ENCODE measurements around the gene CFAP97D2. TPM values are rescaled to one million over a fixed set of nuclear protein-coding genes. Genes with fewer than 3 reads are reported as not detected.

Gene CFAP97D2
- polyA plus RNA-seq, 1 donor from 2014 or later = not detected

GRCh38 chr13:114146173-114146572 lies 32.9 kb upstream of the CFAP97D2 start:
- H3K9me2 ChIP-seq (ENCODE audit: insufficient read depth, low read length) = no peaks in the 10 kb centered on the region
- H3K4me2 ChIP-seq (ENCODE audit: low read length) = no peak overlapping the region
- no peaks in the 10 kb centered on the region for H3K36me3 ChIP-seq (ENCODE audit: insufficient read depth, low read length)
- no peaks in the 10 kb centered on the region for H3K79me2 ChIP-seq (replicated peaks; ENCODE audit: insufficient read depth, low read length)
- H3K4me3 ChIP-seq (ENCODE audit: low read length) = no peak overlapping the region
- H3K9me3 ChIP-seq (ENCODE audit: low read length) = no peaks in the 10 kb centered on the region
- no peaks in the 10 kb centered on the region for H4K20me1 ChIP-seq (ENCODE audit: insufficient read depth)
- TF ChIP-seq CTCF (IDR thresholded peaks at IDR 0.05; ENCODE audit: poor library complexity, severe bottlenecking) (no peak), EP300 (conservative IDR thresholded peaks at IDR 0.05; ENCODE audit: poor library complexity, severe bottlenecking) (no peak), RAD21 (conservative IDR thresholded peaks at IDR 0.05) (no peak), SMC3 (conservative IDR thresholded peaks at IDR 0.05; ENCODE audit: poor library complexity) (no peak), MXI1 (conservative IDR thresholded peaks at IDR 0.05; ENCODE audit: poor library complexity, severe bottlenecking) (no peak), REST (IDR thresholded peaks at IDR 0.05; ENCODE audit: borderline replicate concordance) (no peak), TAF1 (IDR thresholded peaks at IDR 0.05; ENCODE audit: low read depth) (no peak), EZH2 (IDR thresholded peaks at IDR 0.05; ENCODE audit: borderline replicate concordance, insufficient read depth, low read length, poor library complexity, severe bottlenecking) (no peak), POLR2AphosphoS5 (IDR thresholded peaks at IDR 0.05) (no peak)
- H2AFZ ChIP-seq (ENCODE audit: low read depth, low read length) = no peak overlapping the region
- H3K27ac ChIP-seq (ENCODE audit: low read length) = no peak overlapping the region
- no peak overlapping the region for H3K9ac ChIP-seq (ENCODE audit: low read length)
- no peaks in the 10 kb centered on the region for H3K27me3 ChIP-seq (ENCODE audit: insufficient read depth, low read depth, low read length)
- no peaks in the 10 kb centered on the region for H3F3A ChIP-seq (ENCODE audit: insufficient read depth, low read length, poor library complexity, severe bottlenecking)

GRCh38 chr13:114146629-114147028 lies 32.4 kb upstream of the CFAP97D2 start:
- Histone ChIP-seq H3K4me3 (ENCODE audit: low read length) (no peak overlapping the region), H2AFZ (ENCODE audit: low read depth, low read length) (no peak overlapping the region), H3K27ac (ENCODE audit: low read length) (no peak overlapping the region), H3F3A (ENCODE audit: insufficient read depth, low read length, poor library complexity, severe bottlenecking) (no peaks in the 10 kb centered on the region), H3K9me3 (ENCODE audit: low read length) (no peaks in the 10 kb centered on the region), H3K27me3 (ENCODE audit: insufficient read depth, low read depth, low read length) (no peaks in the 10 kb centered on the region), H3K4me2 (ENCODE audit: low read length) (no peak overlapping the region), H3K9me2 (ENCODE audit: insufficient read depth, low read length) (no peaks in the 10 kb centered on the region), H3K79me2 (replicated peaks; ENCODE audit: insufficient read depth, low read length) (no peaks in the 10 kb centered on the region), H3K36me3 (ENCODE audit: insufficient read depth, low read length) (no peaks in the 10 kb centered on the region), H4K20me1 (ENCODE audit: insufficient read depth) (no peaks in the 10 kb centered on the region), H3K9ac (ENCODE audit: low read length) (no peak overlapping the region)
- TF ChIP-seq CTCF (IDR thresholded peaks at IDR 0.05; ENCODE audit: poor library complexity, severe bottlenecking) (peak; percentile 28), SMC3 (conservative IDR thresholded peaks at IDR 0.05; ENCODE audit: poor library complexity) (no peak)

All from neural cell (in vitro differentiated cells).